Anterior cingulate cortex (tissue), 58 donors: ENCODE results near the gene MAST4.
"Not testable (repeated sequence)": the region's sequence is repeated elsewhere in the genome, so short reads cannot be mapped to it uniquely, and the experiment has no call there.

Source experiments
- DNase-seq, 58 donors: peaks; one replicate each; lab custom pipeline; 2025; lab: John Stamatoyannopoulos, UW

MAST4 gene

GRCh38 chr5:67161767-67162166, 565.6 kb downstream of the MAST4 start:
- DNase-seq, result no peak

DNA sequence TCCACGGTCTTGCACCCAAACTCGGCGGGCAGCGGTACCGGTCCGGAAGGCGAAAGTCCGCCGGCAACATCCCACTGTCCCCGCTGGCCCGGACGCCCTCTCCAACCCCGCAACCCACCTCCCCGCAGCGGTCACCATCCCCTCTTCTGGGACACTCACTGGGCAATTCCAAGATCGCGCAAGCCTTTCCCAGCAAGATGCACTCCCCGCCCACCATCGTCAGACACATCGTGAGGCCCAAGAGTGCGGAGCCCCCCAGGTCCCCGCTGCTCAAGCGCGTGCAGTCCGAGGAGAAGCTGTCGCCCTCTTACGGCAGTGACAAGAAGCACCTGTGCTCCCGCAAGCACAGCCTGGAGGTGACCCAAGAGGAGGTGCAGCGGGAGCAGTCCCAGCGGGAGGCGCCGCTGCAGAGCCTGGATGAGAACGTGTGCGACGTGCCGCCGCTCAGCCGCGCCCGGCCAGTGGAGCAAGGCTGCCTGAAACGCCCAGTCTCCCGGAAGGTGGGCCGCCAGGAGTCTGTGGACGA, 567.1 kb downstream of the MAST4 start:
- DNase-seq, result no peak

DNA sequence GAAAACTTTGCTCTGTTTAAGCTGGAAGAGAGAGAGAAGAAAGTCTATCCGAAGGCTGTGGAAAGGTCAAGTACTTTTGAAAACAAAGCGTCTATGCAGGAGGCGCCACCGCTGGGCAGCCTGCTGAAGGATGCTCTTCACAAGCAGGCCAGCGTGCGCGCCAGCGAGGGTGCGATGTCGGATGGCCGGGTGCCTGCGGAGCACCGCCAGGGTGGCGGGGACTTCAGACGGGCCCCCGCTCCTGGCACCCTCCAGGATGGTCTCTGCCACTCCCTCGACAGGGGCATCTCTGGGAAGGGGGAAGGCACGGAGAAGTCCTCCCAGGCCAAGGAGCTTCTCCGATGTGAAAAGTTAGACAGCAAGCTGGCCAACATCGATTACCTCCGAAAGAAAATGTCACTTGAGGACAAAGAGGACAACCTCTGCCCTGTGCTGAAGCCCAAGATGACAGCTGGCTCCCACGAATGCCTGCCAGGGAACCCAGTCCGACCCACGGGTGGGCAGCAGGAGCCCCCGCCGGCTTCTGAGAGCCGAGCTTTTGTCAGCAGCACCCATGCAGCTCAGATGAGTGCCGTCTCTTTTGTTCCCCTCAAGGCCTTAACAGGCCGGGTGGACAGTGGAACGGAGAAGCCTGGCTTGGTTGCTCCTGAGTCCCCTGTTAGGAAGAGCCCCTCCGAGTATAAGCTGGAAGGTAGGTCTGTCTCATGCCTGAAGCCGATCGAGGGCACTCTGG, 567.8 kb downstream of the MAST4 start:
- no peak for DNase-seq

GRCh38 chr5:67164856-67165525, 568.8 kb downstream of the MAST4 start:
- no peak for DNase-seq

- DNase-seq, result peak in 55 of 58 donors; percentile 13 to 87 (median 68)
These were observed 569.6 kb downstream of the MAST4 start for GRCh38 chr5:67165526-67166459.

DNA sequence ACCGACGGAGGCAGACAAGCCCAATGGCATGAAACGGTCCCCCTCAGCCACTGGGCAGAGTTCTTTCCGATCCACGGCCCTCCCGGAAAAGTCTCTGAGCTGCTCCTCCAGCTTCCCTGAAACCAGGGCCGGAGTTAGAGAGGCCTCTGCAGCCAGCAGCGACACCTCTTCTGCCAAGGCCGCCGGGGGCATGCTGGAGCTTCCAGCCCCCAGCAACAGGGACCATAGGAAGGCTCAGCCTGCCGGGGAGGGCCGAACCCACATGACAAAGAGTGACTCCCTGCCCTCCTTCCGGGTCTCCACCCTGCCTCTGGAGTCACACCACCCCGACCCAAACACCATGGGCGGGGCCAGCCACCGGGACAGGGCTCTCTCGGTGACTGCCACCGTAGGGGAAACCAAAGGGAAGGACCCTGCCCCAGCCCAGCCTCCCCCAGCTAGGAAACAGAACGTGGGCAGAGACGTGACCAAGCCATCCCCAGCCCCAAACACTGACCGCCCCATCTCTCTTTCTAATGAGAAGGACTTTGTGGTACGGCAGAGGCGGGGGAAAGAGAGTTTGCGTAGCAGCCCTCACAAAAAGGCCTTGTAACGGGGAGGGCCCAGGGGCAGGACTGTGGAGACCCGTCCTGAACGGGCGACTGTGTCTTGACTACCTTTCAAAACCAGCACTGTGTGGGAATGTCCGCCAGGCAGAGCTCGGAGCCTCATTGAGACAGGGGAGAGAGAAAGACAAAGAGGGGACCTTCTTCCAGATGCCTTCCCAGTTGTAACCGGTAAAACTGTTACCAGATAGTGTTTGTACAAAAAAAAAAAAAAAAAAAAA, 570.5 kb downstream of the MAST4 start:
- peak in 4 of 58 donors; percentile 18 to 63 (median 52) for DNase-seq

DNA sequence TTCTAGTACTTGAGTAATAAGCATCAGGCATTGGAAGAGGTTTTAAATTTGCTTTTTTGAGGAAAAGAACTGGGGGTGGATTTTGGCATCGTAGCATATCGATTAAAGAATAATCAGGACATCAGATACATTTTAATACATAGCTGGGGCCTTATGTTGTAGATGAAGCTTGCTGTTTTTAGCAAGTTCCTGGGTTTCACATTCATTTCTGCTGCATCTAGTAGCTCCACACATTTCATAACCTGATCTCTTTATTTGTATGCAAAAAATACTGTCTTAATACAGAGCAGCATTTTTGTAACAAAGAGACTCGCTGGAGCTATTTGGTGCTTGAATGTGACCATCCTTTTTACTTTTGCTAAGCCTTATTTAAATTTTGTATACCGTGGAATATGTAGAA, 571.9 kb downstream of the MAST4 start:
- DNase-seq, result no peak

GRCh38 chr5:67170767-67171166, 574.6 kb downstream of the MAST4 start:
- no peak for DNase-seq

GRCh38 chr5:67173351-67173750, 577.2 kb downstream of the MAST4 start:
- not testable (repeated sequence) for DNase-seq

DNA sequence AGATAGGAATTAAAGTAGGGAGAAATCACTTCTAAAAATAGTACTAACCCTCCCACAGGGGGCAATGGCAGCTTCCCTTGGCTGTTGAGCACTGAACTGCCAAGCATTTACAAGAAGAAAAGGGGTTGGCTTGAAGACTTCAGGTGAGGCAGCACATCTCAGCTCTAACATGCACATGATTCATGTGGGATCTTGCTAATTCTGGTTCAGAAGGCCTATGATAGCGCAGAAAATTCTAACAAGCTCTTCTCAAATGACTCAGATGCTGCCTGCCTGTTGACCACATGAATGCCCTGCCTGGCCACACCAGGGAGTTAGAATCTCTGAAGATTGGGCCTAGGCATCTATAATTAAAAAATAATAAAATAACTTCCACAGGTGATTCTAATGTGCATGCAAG, 577.8 kb downstream of the MAST4 start:
- no peak for DNase-seq

DNA sequence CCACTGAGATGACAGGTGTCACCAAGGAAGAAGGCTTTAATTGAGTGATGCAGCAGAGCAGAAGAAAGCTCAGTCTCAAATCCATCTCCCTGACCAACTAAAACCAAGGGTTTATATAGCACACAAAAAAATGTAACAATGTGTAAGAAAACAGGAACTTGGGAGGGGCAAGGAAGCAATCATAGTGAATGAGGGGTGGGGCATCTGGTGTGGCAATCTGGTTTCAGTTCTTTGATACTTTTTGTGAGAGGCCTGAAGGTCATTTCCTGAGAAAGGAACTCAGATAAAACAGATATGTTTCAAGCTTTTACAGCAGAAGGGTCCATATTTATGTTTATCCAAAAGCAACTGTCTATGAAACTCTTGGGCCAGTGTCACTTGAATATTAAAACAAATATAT, 580.7 kb downstream of the MAST4 start:
- DNase-seq, result no peak

- no peak for DNase-seq
These were observed 581.9 kb downstream of the MAST4 start for GRCh38 chr5:67178085-67178484.

GRCh38 chr5:67178966-67179365, 582.8 kb downstream of the MAST4 start:
- no peak for DNase-seq

- DNase-seq, result no peak
These were observed 583.6 kb downstream of the MAST4 start for GRCh38 chr5:67179697-67180361.

GRCh38 chr5:67181648-67182221, 585.5 kb downstream of the MAST4 start:
- peak in 1 of 58 donors; percentile 25 for DNase-seq

DNA sequence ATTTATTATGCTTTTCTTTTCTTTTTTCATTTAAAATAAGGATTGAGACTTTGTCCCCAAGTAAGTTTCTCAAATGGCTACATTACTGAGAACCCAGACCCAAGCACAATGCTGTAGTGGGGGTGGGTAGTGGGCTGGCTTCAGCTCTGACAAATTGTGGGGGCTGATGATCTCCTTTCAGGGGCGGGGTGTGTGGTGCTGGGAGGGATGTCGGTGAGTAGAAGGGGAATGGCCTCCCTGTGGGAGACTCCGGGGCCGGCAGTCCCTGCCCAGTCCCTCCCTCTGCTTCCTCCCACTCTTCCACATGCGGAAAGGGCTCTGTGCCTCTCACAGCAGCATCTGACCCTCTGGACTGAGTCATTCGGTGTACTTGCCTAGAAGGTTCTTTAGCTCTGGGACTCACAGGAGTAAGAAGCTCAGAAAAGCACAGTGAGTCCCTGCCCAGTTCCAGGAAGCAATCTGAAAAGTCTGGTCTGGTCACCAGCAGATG, 586.2 kb downstream of the MAST4 start:
- peak in 7 of 58 donors; percentile 17 to 66 (median 24) for DNase-seq

DNA sequence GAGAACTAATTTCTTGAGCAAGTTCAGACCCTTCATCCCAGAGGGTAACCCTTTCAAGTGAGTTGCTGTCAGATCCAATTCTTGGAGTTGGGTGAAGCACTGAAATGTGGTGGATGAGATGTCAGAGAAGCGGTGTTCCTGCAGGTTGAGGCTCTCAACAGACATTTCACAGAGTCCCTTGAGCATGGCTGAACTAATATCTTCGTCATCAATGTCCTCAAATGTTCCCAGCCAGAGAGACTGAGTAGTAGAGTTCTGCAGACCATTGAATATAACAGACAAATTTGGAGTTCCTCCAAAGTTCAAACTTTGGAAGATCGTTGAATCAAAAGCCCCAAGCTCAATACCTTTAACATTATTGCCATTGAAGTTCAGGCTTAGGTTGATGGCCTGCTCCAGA, 587.7 kb downstream of the MAST4 start:
- no peak for DNase-seq

DNA sequence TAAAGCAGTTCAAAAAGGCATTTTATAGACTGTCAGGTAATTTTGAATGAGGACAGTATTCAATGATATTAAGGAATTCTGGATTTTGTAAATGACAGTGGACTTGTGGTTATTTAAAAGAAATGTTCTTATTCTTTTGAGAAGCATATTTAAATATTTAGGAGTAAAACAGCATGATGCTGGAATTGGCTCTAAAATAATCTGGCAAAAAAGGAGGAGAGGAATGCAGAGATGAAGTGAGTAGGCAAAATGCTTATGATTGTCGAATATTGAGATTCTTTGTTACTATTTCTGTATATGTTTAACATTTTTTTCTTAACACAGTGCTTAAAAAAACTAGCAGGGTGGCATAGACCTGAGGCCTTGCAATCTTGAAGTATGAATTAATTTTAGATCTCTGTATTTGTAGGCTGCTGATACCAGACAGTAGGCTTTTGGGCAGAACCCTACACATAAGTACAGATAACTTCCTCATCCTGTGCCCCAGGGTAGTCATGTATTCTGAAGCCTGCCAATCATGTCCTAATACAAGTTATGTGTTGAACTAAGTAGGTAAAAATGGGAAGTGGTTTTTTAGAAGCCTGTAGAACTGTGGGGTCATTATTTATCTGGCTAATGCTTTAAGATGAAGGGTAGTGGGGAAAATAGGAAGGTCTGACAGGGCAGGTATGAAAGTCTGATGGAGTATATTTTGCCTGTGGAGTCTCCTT, 591.0 kb downstream of the MAST4 start:
- DNase-seq, result no peak
